Esophagus muscularis mucosa (tissue), 4 donors: ENCODE results near the gene ATF7IP. TPM values are rescaled to one million over a fixed set of nuclear protein-coding genes. Genes with fewer than 3 reads are reported as not detected.
"Not testable (repeated sequence)": the region's sequence is repeated elsewhere in the genome, so short reads cannot be mapped to it uniquely, and the experiment has no call there.

Experiments
- DNase-seq: peaks from one replicate; pipeline ENCODE4 v3.0.0-alpha.2; 2017; ENCODE audit errors: extremely low spot score
- H3K27ac ChIP-seq, 4 donors: fragments of 200-600 bp; sonication (generic); replicated peaks in 1 of 4; 1 replicate in 3 of 4; 2 replicates in 1 of 4; pipeline ENCODE4 v1.5.1; 2016 to 2019; ENCODE audit warnings: mild to moderate bottlenecking in 1 of 4
- H3K27me3 ChIP-seq, 4 donors: fragments of 200-600 bp; sonication (generic); one replicate each; pipeline versions ENCODE4 v1.5.1 to v1.6.0; 2016 to 2019
- H3K36me3 ChIP-seq, 4 donors: fragments of 200-600 bp; sonication (generic); one replicate each; pipeline ENCODE4 v1.5.1; 2016 to 2019
- H3K4me1 ChIP-seq, 4 donors: fragments of 200-600 bp; sonication (generic); one replicate each; pipeline ENCODE4 v1.5.1; 2016 to 2019
- H3K4me3 ChIP-seq, 4 donors: fragments of 200-600 bp; sonication (generic); 1 replicate in 2 of 4; 2 replicates in 2 of 4; pipeline ENCODE4 v1.5.1; 2016 to 2019; ENCODE audit warnings: mild to moderate bottlenecking in 4 of 4, moderate library complexity in 1 of 4
- H3K9me3 ChIP-seq, 4 donors: fragments of 200-600 bp; sonication (generic); 1 replicate in 3 of 4; 2 replicates in 1 of 4; pipeline ENCODE4 v1.5.1; 2016 to 2019
- EP300 ChIP-seq: sonication (generic); formaldehyde crosslinking; IDR thresholded peaks from one replicate; pipeline ENCODE4 v1.6.1; 2017; ENCODE audit warnings: antibody characterized with exemption
- POLR2A ChIP-seq: fragments of 450-650 bp; IDR thresholded peaks from one replicate; pipeline ENCODE4 v1.6.1; 2017; ENCODE audit warnings: antibody characterized with exemption, moderate library complexity, mild to moderate bottlenecking, low read depth
- POLR2AphosphoS5 ChIP-seq, 2 donors: sonication (generic); formaldehyde crosslinking; IDR thresholded peaks; one replicate each; pipeline ENCODE4 v1.6.1; 2017; ENCODE audit warnings: antibody characterized with exemption in 2 of 2
- WGBS: methylation state at CpG from one replicate; pipeline ENCODE4 v1.1.5; 2018; 5-methylcytosine and 5-hydroxymethylcytosine counted together
- intact Hi-C: fragments of 100-400 bp; cut with DNase I; formaldehyde crosslinking; loops from one replicate; pipeline ENCODE4 v1.15.1; 2023
- total RNA-seq, 4 donors: library from RNA; depleted of rRNA; stranded (reverse); fragments of >200 nt; gene quantifications; one replicate each; pipeline versions ENCODE4 v1.1.0 to v1.2.1, GENCODE V29; 2016
- TF ChIP-seq, protein P1 (sequence below), 3 experiments: fragments of 200-600 bp in 2 of 3; fragments of 450-650 bp in 1 of 3; sonication (generic) in 2 of 3; IDR thresholded peaks; one replicate each; pipeline ENCODE4 v1.5.1; 2017 to 2019; ENCODE audit warnings: antibody characterized with exemption in 3 of 3, mild to moderate bottlenecking in 2 of 3, moderate library complexity in 1 of 3

The ATF7IP gene
- total RNA-seq, 4 donors from 2014 or later: 26.8 to 43.2 (median 32.8) TPM

DNA sequence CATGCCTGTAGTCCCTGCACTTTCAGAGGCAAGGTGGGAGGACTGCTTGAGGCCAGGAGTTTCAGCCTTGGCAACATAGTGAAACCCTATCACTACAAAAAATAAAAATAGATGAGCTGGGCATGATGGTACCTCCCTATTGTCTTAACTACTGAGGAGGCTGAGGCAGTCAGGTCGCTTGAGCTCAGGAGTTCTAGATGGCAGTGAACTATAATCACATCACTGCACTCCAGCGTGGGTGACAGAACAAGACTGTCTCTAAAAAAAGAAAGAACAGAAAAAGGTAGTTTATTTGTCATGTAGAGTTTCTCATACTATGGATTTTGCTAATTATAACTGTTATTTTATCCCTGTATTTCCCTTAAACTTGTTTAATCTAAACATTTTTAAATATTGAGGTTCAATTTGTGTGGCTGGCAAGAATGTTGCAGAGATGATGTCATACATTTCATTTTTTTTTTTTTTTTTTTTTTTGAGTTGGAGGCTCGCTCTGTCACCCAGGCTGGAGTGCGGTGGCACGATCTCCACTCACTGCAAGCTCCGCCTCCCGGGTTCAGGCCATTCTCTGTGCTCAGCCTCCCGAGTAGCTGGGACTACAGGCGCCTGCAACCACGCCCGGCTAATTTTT is 39.7 kb upstream of the ATF7IP start:
- no peaks in the 10 kb centered on the region for H3K27me3 ChIP-seq
- TF ChIP-seq, protein P1, sequence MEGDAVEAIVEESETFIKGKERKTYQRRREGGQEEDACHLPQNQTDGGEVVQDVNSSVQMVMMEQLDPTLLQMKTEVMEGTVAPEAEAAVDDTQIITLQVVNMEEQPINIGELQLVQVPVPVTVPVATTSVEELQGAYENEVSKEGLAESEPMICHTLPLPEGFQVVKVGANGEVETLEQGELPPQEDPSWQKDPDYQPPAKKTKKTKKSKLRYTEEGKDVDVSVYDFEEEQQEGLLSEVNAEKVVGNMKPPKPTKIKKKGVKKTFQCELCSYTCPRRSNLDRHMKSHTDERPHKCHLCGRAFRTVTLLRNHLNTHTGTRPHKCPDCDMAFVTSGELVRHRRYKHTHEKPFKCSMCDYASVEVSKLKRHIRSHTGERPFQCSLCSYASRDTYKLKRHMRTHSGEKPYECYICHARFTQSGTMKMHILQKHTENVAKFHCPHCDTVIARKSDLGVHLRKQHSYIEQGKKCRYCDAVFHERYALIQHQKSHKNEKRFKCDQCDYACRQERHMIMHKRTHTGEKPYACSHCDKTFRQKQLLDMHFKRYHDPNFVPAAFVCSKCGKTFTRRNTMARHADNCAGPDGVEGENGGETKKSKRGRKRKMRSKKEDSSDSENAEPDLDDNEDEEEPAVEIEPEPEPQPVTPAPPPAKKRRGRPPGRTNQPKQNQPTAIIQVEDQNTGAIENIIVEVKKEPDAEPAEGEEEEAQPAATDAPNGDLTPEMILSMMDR (IDR thresholded peaks at IDR 0.05): no peak
- TF ChIP-seq POLR2A: no peak
- TF ChIP-seq EP300: no peak
- TF ChIP-seq POLR2AphosphoS5 (IDR thresholded peaks at IDR 0.05): no peak
- 91% methylated on average over 11 of the region's 11 CpGs for WGBS
- H3K9me3 ChIP-seq: no peaks in the 10 kb centered on the region
- H3K27ac ChIP-seq: no peak overlapping the region
- no peak for DNase-seq
- H3K36me3 ChIP-seq: no peaks in the 10 kb centered on the region
- intact Hi-C loops: no loop called here
- no peak overlapping the region for H3K4me3 ChIP-seq
- H3K4me1 ChIP-seq: no peaks in the 10 kb centered on the region

DNA sequence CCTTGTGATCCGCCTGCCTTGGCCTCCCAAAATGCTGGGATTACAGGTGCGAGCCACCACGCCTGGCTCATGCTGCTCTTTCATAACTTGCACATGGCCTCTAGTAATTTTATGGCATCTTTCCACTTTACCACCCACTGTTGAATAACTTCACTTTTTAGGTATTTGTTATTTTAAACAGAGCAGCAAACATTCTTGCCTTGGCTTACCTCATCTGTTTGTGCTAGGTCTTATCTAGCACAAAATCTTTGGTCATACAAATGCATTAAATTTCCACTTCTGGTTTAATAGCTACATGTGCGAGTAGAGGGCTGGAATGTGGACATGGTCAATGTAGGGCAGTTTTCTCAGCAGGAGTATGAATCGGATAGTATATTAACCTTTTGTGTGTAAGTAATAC is 38.8 kb upstream of the ATF7IP start:
- Histone ChIP-seq H3K27ac (no peak overlapping the region), H3K9me3 (peaks cover 0 to 2% (median under 1%) of the 10 kb centered on the region in 4 donors), H3K27me3 (no peaks in the 10 kb centered on the region), H3K4me1 (no peaks in the 10 kb centered on the region), H3K4me3 (no peak overlapping the region), H3K36me3 (no peaks in the 10 kb centered on the region)
- no peak for DNase-seq
- WGBS: 93% methylated on average over 5 of the region's 5 CpGs
- TF ChIP-seq POLR2A: no peak
- TF ChIP-seq POLR2AphosphoS5 (IDR thresholded peaks at IDR 0.05): no peak
- no peak for TF ChIP-seq EP300
- TF ChIP-seq, protein P1 (IDR thresholded peaks at IDR 0.05): no peak
- intact Hi-C loops: no loop called here

DNA sequence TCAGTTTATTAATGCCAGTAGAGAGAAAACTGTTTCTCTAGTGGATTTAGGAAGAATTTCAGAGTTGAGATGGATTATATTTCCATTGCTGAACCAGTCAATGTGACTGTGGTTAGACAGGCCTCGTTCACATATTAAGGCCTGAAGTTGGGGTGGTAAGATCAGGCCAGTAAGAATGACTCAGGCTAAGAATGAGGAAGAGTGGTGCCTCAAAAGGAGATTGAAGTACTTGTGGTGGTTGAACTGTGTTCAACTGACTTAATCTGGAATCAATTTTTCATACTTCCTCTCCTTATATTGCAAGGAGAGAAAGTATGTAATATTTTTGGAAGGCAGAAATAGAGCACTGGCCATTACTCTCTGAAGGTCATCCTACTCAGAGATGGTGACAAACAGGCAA is 37.8 kb upstream of the ATF7IP start:
- no peak overlapping the region for H3K27ac ChIP-seq
- no peak for DNase-seq
- H3K4me3 ChIP-seq: no peak overlapping the region
- H3K27me3 ChIP-seq: no peaks in the 10 kb centered on the region
- no peaks in the 10 kb centered on the region for H3K36me3 ChIP-seq
- peaks cover 0 to 12% (median 8%) of the 10 kb centered on the region in 4 donors for H3K9me3 ChIP-seq
- TF ChIP-seq POLR2A (no peak), EP300 (no peak), POLR2AphosphoS5 (IDR thresholded peaks at IDR 0.05) (no peak)
- TF ChIP-seq, protein P1 (IDR thresholded peaks at IDR 0.05): no peak
- H3K4me1 ChIP-seq: no peaks in the 10 kb centered on the region
- WGBS: 38% methylated on average over 1 of the region's 1 CpG
- intact Hi-C loops: no loop called here

DNA sequence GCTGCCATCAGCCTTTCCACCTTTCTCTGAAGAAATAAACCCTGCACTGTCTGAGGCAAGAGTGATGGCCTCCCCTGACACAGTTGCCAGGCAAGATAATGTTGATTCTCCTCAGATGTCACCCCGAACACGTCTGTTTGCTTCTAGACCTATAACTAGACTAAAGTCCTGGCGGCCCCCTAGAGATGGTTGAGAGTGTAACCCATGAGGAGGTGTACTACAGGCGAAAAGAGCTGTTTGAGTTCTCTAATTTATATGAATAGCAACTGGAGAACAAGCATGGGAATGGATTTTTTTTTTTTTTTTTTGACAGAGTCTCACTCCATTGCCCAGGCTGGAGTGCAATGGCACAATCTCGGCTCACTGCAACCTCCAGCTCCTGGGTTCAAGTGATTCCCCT is 33.0 kb upstream of the ATF7IP start:
- no peak for DNase-seq
- no peaks in the 10 kb centered on the region for H3K36me3 ChIP-seq
- H3K9me3 ChIP-seq: peaks cover 0 to 20% (median 14%) of the 10 kb centered on the region in 4 donors
- H3K27ac ChIP-seq: no peak overlapping the region
- WGBS: 90% methylated on average over 4 of the region's 5 CpGs
- no peaks in the 10 kb centered on the region for H3K4me1 ChIP-seq
- intact Hi-C loops: no loop called here
- H3K27me3 ChIP-seq: no peaks in the 10 kb centered on the region
- TF ChIP-seq POLR2AphosphoS5 (IDR thresholded peaks at IDR 0.05): no peak
- TF ChIP-seq, protein P1 (IDR thresholded peaks at IDR 0.05): no peak
- TF ChIP-seq EP300: no peak
- TF ChIP-seq POLR2A: no peak
- no peak overlapping the region for H3K4me3 ChIP-seq

DNA sequence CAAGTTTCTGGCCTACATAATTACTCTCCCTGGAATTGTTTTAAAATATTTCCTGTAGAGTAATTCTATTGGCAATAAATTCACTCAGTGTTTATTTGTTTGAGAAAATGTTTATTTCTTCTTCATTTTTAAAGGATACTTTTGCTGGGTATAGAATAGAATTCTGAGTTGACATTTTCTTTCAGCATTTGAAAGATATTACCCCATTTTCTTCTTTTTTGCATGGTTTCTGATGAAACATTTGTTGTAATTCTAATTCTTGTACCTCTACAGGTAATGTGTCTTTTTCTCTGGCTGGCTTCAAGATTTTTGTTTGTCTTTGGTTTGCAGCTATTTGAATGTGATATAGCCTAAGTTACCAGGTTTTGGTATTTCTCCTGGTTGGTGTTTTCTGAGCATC is 25.1 kb upstream of the ATF7IP start:
- Histone ChIP-seq H3K27ac (no peak overlapping the region), H3K9me3 (peaks cover 0 to 35% (median 27%) of the 10 kb centered on the region in 4 donors), H3K4me3 (no peak overlapping the region), H3K4me1 (no peaks in the 10 kb centered on the region), H3K27me3 (no peaks in the 10 kb centered on the region), H3K36me3 (no peaks in the 10 kb centered on the region)
- intact Hi-C loops: no loop called here
- TF ChIP-seq EP300 (no peak), POLR2AphosphoS5 (IDR thresholded peaks at IDR 0.05) (no peak), POLR2A (no peak)
- TF ChIP-seq, protein P1 (IDR thresholded peaks at IDR 0.05): no peak
- no peak for DNase-seq

DNA sequence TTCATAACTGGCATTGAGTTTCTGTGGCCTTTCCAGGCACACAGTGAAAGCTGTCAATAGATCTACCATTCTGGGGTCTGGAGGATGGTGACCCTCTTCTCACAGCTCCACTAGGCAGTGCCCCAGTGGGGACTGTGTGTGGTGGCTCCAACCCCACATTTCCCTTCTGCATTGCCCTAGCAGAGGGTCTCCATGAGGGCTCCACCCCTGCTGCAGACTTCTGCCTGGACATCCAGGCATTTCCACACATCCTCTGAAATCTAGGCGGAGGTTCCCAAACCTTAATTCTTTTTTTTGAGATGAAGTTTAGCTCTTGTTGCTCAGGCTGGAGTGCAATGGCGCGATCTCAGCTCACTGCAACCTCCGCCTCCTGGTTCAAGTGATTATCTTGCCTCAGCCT is 14.0 kb upstream of the ATF7IP start:
- H3K4me3 ChIP-seq, DNase-seq, H3K4me1 ChIP-seq, H3K36me3 ChIP-seq, H3K27me3 ChIP-seq, H3K27ac ChIP-seq, intact Hi-C loops: not testable (repeated sequence)
- peaks cover 0 to 17% (median 10%) of the 10 kb centered on the region in 4 donors for H3K9me3 ChIP-seq
- 100% methylated on average over 4 of the region's 4 CpGs for WGBS

DNA sequence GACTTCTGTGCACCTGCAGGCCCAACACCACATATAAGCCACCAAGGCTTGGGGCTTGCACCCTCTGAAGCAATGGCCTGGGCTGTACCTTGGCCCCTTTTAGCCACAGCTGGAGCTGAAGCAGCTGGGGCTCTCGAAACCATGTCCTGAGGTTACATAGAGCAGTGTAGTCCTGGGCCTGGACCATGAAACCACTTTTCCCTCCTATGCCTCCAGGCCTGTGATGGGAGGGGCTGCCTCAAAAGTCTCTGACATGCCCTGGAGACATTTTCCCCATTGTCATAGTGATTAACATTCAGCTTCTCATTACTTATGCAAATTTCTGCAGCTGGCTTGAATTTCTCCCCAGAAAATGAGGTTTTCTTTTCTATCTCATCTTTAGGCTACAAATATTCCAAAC is 13.4 kb upstream of the ATF7IP start:
- H3K4me3 ChIP-seq, H3K36me3 ChIP-seq, intact Hi-C loops, DNase-seq, H3K27ac ChIP-seq, H3K4me1 ChIP-seq, H3K27me3 ChIP-seq: not testable (repeated sequence)
- H3K9me3 ChIP-seq: peaks cover 0 to 17% (median 10%) of the 10 kb centered on the region in 4 donors
- WGBS: 100% methylated on average over 1 of the region's 1 CpG
